Breast epithelium (tissue), 3 donors: Measurements from ENCODE around the gene TP53AIP1.

Source experiments
- POLR2A ChIP-seq: fragments of 450-650 bp; IDR thresholded peaks from one replicate; pipeline ENCODE4 v1.6.1; 2016; ENCODE audit warnings: antibody characterized with exemption, mild to moderate bottlenecking, moderate library complexity
- POLR2AphosphoS5 ChIP-seq, 3 donors: sonication (generic); formaldehyde crosslinking; IDR thresholded peaks; one replicate each; pipeline ENCODE4 v1.6.1; 2017; ENCODE audit warnings: antibody characterized with exemption in 3 of 3
- TF ChIP-seq, protein P1 (sequence below), 3 donors: fragments of 450-650 bp; IDR thresholded peaks; one replicate each; pipeline ENCODE4 v1.5.1; 2016 to 2017; ENCODE audit warnings: antibody characterized with exemption in 3 of 3, mild to moderate bottlenecking in 3 of 3, moderate library complexity in 3 of 3

DNA sequence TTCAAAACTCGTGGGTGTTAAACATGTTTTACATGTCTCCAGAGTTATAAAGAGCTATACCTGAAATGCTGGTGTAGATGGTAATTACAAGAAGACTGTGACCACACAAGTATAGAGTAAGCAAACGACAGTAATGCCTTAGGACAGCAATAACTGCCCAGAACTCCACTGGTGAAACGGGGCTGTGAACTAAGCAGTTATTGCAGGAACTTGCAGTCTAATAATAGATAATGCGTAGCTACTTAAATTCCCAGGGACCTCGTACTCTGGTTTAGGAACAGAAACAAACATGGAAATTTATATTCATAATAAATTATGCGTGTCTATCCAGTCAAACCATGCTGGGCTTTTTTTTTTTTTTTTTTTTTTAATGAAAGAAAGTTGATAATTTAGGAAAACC, 24.9 kb upstream of the TP53AIP1 start:
- no peak for TF ChIP-seq POLR2AphosphoS5 (IDR thresholded peaks at IDR 0.05)
- TF ChIP-seq, protein P1, sequence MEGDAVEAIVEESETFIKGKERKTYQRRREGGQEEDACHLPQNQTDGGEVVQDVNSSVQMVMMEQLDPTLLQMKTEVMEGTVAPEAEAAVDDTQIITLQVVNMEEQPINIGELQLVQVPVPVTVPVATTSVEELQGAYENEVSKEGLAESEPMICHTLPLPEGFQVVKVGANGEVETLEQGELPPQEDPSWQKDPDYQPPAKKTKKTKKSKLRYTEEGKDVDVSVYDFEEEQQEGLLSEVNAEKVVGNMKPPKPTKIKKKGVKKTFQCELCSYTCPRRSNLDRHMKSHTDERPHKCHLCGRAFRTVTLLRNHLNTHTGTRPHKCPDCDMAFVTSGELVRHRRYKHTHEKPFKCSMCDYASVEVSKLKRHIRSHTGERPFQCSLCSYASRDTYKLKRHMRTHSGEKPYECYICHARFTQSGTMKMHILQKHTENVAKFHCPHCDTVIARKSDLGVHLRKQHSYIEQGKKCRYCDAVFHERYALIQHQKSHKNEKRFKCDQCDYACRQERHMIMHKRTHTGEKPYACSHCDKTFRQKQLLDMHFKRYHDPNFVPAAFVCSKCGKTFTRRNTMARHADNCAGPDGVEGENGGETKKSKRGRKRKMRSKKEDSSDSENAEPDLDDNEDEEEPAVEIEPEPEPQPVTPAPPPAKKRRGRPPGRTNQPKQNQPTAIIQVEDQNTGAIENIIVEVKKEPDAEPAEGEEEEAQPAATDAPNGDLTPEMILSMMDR (IDR thresholded peaks at IDR 0.05) = no peak
- TF ChIP-seq POLR2A = no peak
